HEK293T (cell line): Measurements from ENCODE around the gene SCN4B.

Source experiments
- ARNT ChIP-seq: fragments of 450-650 bp; IDR thresholded peaks from 2 replicates; pipeline ENCODE4 v1.6.1; 2017; ENCODE audit warnings: mild to moderate bottlenecking
- CTBP1 ChIP-seq: fragments of 450-650 bp; IDR thresholded peaks from 2 replicates; pipeline ENCODE4 v1.6.1; 2016; ENCODE audit warnings: borderline replicate concordance
- ELF4 ChIP-seq: fragments of 450-650 bp; IDR thresholded peaks from 2 replicates; pipeline ENCODE4 v1.6.1; 2017; ENCODE audit warnings: antibody characterized with exemption
- FOXK2 ChIP-seq: fragments of 450-650 bp; IDR thresholded peaks from 2 replicates; pipeline ENCODE4 v1.6.1; 2016; ENCODE audit warnings: mild to moderate bottlenecking
- FOXM1 ChIP-seq: fragments of 450-650 bp; IDR thresholded peaks from 2 replicates; pipeline ENCODE4 v1.6.1; 2017; ENCODE audit warnings: mild to moderate bottlenecking, borderline replicate concordance
- HDGF ChIP-seq: fragments of 450-650 bp; IDR thresholded peaks from 2 replicates; pipeline ENCODE4 v1.6.1; 2017; ENCODE audit warnings: antibody characterized with exemption, borderline replicate concordance
- L3MBTL2 ChIP-seq: fragments of 450-650 bp; conservative IDR thresholded peaks from 2 replicates; pipeline ENCODE4 v1.6.1; 2016; ENCODE audit warnings: mild to moderate bottlenecking
- NFRKB ChIP-seq: fragments of 450-650 bp; IDR thresholded peaks from 2 replicates; pipeline ENCODE4 v1.6.1; 2016; ENCODE audit warnings: mild to moderate bottlenecking, moderate library complexity
- SP1 ChIP-seq: fragments of 450-650 bp; IDR thresholded peaks from 2 replicates; pipeline ENCODE4 v1.6.1; 2017
- SUZ12 ChIP-seq: fragments of 450-650 bp; IDR thresholded peaks from 2 replicates; pipeline ENCODE4 v1.6.1; 2016; ENCODE audit warnings: mild to moderate bottlenecking
- TARDBP ChIP-seq: fragments of 450-650 bp; IDR thresholded peaks from 2 replicates; pipeline ENCODE4 v1.6.1; 2016

DNA sequence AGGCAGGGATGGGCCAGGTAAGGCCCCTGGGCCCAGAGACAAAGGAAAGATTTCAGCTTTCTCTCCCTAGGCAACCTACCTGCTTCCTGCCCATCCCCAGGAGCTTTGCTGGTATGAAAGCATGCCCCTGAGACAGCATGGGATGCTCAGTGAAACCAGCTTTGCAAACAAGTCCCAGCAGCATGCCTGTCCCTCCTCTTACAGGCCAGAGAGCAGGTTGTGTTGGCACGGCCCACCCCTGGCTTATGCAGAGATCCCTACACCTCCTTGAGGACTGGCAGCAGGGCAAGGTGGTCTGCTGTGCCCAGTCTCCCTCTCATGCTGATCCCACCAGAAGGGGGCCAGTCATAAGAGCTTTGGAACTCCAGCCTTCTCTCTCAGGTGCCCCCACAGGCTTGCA lies 3.1 kb downstream of the SCN4B start:
- TF ChIP-seq L3MBTL2 = no peak
- TF ChIP-seq SUZ12 = no peak
- no peak for TF ChIP-seq HDGF
- no peak for TF ChIP-seq ELF4
- TF ChIP-seq FOXK2 = no peak
- no peak for TF ChIP-seq NFRKB
- no peak for TF ChIP-seq FOXM1
- no peak for TF ChIP-seq CTBP1
- no peak for TF ChIP-seq ARNT
- TF ChIP-seq TARDBP = no peak
- TF ChIP-seq SP1 = no peak
